Lung (tissue), 12 donors: ENCODE data around the gene KDM4C. TPM values are rescaled to one million over a fixed set of nuclear protein-coding genes. Genes with fewer than 3 reads are reported as not detected.

ENCODE experiments used
- ATAC-seq: fragments of 200-7000 bp; cut with Tn5 transposase; one replicate; pipeline ENCODE4 v1.9.1; 2020; ENCODE audit warnings: moderate number of reproducible peaks; ENCODE audit not compliant: insufficient read depth, low FRiP score
- DNase-seq, 3 donors: peaks; one replicate each; pipeline ENCODE4 v3.0.0-alpha.2; 2013 to 2017
- H3K27ac ChIP-seq, 2 donors: one replicate each; pipeline ENCODE4 v1.5.1; 2013; ENCODE audit warnings: mild to moderate bottlenecking in 2 of 2, moderate library complexity in 2 of 2, control low read depth in 1 of 2, inconsistent platforms in 1 of 2, low read depth in 1 of 2, low read length in 1 of 2
- H3K27me3 ChIP-seq, 3 donors: one replicate each; pipeline ENCODE4 v1.5.1; 2013; ENCODE audit warnings: low read length in 2 of 3; ENCODE audit not compliant: control insufficient read depth in 3 of 3, insufficient read depth in 3 of 3
- H3K36me3 ChIP-seq, 4 donors: one replicate each; pipeline ENCODE4 v1.5.1; 2013; ENCODE audit warnings: low read length in 4 of 4, mild to moderate bottlenecking in 1 of 4, moderate library complexity in 1 of 4; ENCODE audit not compliant: control insufficient read depth in 4 of 4, insufficient read depth in 4 of 4
- H3K4me1 ChIP-seq, 5 donors: one replicate each; pipeline ENCODE4 v1.5.1; 2013; ENCODE audit warnings: low read length in 5 of 5, mild to moderate bottlenecking in 2 of 5, moderate library complexity in 1 of 5; ENCODE audit not compliant: control insufficient read depth in 5 of 5, insufficient read depth in 5 of 5
- H3K4me3 ChIP-seq: one replicate; pipeline ENCODE4 v1.5.1; 2013; ENCODE audit warnings: mild to moderate bottlenecking, control low read depth, moderate library complexity
- H3K9ac ChIP-seq, 2 donors: one replicate each; pipeline ENCODE4 v1.5.1; 2013; ENCODE audit warnings: low read length in 2 of 2, control low read depth in 1 of 2; ENCODE audit not compliant: insufficient read depth in 1 of 2
- H3K9me3 ChIP-seq, 4 donors: one replicate each; pipeline ENCODE4 v1.5.1; 2013; ENCODE audit warnings: low read length in 3 of 4, mild to moderate bottlenecking in 1 of 4, moderate library complexity in 1 of 4; ENCODE audit not compliant: control insufficient read depth in 4 of 4, insufficient read depth in 3 of 4
- WGBS, 2 donors: extraction: QIAGEN DNeasy Blood & Tissue Kit; methylation state at CpG; one replicate each; pipeline ENCODE4 v1.1.7; 2013; 5-methylcytosine and 5-hydroxymethylcytosine counted together
- polyA plus RNA-seq, 2 donors: library from polyadenylated mRNA; stranded (reverse); fragments of 200-250 nt; gene quantifications; one replicate each; pipeline ENCODE4 v1.2.1, GENCODE V29; 2013
- total RNA-seq, 2 donors: library from RNA; depleted of rRNA in 1 of 2; stranded (reverse); fragments of >200 nt in 1 of 2; gene quantifications; one replicate each; pipeline ENCODE4 v1.2.1, GENCODE V29; 2014 to 2021
- TF ChIP-seq, protein P1 (sequence below): IDR thresholded peaks from 2 replicates; pipeline ENCODE4 v1.5.1; 2012; ENCODE audit warnings: mild to moderate bottlenecking; ENCODE audit errors: control extremely low read depth, extremely low read depth
- donor health status: control.
- donor health status: control.
- donor health status: Bipolar disorder and iron deficiency.
- donor health status: healthy.
- donor health status: DM: yes; HTN: yes; CAD: no.

Gene KDM4C
- total and polyA plus RNA-seq, 4 donors = 7.1 to 78.5 (median 25.0) TPM

- no peak for ATAC-seq
- Histone ChIP-seq H3K4me1 (no peaks in the 10 kb centered on the region), H3K36me3 (no peaks in the 10 kb centered on the region), H3K27me3 (no peaks in the 10 kb centered on the region), H3K4me3 (no peak overlapping the region), H3K9me3 (no peaks in the 10 kb centered on the region), H3K9ac (no peak overlapping the region), H3K27ac (no peak overlapping the region)
- 95 to 98% methylated on average over 2 of the region's 2 CpGs for WGBS, 2 donors
- DNase-seq = no peak
- TF ChIP-seq, protein P1, sequence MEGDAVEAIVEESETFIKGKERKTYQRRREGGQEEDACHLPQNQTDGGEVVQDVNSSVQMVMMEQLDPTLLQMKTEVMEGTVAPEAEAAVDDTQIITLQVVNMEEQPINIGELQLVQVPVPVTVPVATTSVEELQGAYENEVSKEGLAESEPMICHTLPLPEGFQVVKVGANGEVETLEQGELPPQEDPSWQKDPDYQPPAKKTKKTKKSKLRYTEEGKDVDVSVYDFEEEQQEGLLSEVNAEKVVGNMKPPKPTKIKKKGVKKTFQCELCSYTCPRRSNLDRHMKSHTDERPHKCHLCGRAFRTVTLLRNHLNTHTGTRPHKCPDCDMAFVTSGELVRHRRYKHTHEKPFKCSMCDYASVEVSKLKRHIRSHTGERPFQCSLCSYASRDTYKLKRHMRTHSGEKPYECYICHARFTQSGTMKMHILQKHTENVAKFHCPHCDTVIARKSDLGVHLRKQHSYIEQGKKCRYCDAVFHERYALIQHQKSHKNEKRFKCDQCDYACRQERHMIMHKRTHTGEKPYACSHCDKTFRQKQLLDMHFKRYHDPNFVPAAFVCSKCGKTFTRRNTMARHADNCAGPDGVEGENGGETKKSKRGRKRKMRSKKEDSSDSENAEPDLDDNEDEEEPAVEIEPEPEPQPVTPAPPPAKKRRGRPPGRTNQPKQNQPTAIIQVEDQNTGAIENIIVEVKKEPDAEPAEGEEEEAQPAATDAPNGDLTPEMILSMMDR = no peak
Observed at GRCh38 chr9:6771722-6772121, 13.9 kb downstream of the KDM4C start.

DNA sequence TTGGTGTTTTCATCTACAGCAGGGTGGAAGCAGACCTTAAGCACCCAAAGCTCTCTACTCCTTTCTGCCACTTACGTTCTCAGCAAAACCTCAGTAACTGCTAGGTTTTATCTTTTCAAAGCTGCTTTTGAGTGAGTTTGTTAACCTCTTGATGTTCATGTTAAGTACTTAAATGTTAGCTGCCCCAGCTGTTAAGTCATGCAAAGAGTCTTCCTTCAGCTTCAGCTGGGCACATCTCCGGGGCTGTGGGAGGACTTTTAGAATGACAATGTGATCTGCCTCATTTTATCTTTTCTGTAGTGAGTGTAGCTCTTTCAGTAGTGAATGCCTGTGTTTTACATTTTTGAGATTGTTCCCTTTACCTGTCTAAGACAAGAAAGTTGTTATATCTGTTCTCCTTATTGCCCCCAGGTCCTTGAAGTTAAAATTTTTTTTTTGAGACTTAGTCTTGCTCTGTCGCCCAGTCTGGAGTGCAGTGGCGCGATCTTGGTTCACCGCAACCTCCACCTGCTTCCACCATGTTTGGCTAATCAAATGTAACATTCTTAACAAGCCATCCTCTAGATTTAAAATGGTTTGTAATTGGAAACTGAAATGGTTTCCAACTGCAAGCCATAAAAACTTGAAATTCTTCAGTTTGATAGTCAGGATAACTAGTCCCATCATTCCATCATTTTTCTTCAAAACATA is 19.6 kb downstream of the KDM4C start:
- H3K27ac ChIP-seq = no peak overlapping the region
- H3K27me3 ChIP-seq = no peaks in the 10 kb centered on the region
- no peak for ATAC-seq
- TF ChIP-seq, protein P1 = no peak
- H3K9me3 ChIP-seq = peaks cover 0 to 2% (median 0%) of the 10 kb centered on the region in 4 donors
- no peak overlapping the region for H3K9ac ChIP-seq
- H3K4me3 ChIP-seq = no peak overlapping the region
- WGBS, 2 donors = 76 to 82% methylated on average over 6 of the region's 6 CpGs
- DNase-seq = peak in 2 of 3 donors; percentile 17 to 37
- peaks cover 0 to 35% (median 4%) of the 10 kb centered on the region in 5 donors for H3K4me1 ChIP-seq
- H3K36me3 ChIP-seq = no peaks in the 10 kb centered on the region

DNA sequence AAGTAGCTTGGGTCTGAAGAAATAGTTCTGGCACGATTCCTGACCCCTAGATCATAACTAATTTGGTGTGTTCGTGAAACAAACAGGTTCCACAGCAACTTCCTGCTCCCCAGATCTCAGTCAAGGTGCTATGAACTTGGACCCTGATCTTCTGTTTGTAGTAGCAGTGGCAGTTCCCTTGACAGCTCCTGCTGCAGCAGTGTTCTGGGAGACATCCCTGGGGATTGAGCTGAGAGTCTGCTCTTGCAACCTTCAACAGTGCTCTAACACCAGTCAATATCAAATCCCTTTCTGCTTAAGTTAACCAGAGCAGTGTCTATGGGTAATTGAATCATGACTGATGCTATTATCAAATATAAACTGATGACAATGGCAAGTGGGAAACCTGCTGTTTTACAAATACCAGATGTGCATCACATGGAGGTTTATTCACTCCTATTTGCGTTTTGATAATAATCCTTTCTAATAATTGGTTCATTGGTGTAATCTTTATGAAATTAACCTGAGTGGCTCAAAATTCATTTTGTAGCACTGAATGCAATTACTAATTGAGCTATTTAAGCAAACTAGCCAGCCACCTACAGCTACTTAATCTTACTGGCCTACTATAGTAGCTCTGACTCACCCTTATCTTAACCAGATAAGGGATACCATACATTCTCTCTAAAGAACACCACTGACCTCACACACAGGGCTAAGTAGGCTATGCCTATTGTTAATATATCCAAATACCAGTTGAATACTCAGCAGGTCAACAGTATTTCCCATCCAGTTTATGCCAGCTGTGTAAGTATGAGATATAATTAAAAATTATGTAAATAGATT is 21.9 kb downstream of the KDM4C start:
- no peak for ATAC-seq
- TF ChIP-seq, protein P1 = no peak

More for the DNA sequence above, 21.9 kb downstream of the KDM4C start:
- Histone ChIP-seq H3K4me3 (no peak overlapping the region), H3K27me3 (no peaks in the 10 kb centered on the region), H3K9ac (no peak overlapping the region), H3K36me3 (no peaks in the 10 kb centered on the region), H3K4me1 (peaks cover 0 to 39% (median 4%) of the 10 kb centered on the region in 5 donors), H3K9me3 (peaks cover 0 to 2% (median 0%) of the 10 kb centered on the region in 4 donors), H3K27ac (peak overlapping the region in 1 of 2 donors; percentile 63)
- 81 to 87% methylated on average over 3 of the region's 3 CpGs for WGBS, 2 donors
- DNase-seq = no peak
